Thyroid gland (tissue), 4 donors: ENCODE measurements around the gene SPATS2L. TPM values are rescaled to one million over a fixed set of nuclear protein-coding genes. Genes with fewer than 3 reads are reported as not detected.

ENCODE experiments used
- DNase-seq, 2 donors: peaks; one replicate each; pipeline ENCODE4 v3.0.0-alpha.2; 2019
- H3K27ac ChIP-seq, 3 donors: fragments of 200-600 bp; sonication (generic); 1 replicate in 2 of 3; 2 replicates in 1 of 3; pipeline ENCODE4 v1.5.1; 2016 to 2019; ENCODE audit warnings: mild to moderate bottlenecking in 1 of 3, moderate library complexity in 1 of 3
- H3K27me3 ChIP-seq: fragments of 200-600 bp; sonication (generic); one replicate; pipeline ENCODE4 v1.5.1; 2019
- H3K36me3 ChIP-seq, 2 donors: fragments of 200-600 bp; sonication (generic); one replicate each; pipeline ENCODE4 v1.5.1; 2016 to 2019
- H3K4me1 ChIP-seq, 2 donors: fragments of 200-600 bp; sonication (generic); one replicate each; pipeline ENCODE4 v1.5.1; 2017 to 2019
- H3K4me3 ChIP-seq, 3 donors: fragments of 200-600 bp; sonication (generic); replicated peaks in 1 of 3; 1 replicate in 2 of 3; 2 replicates in 1 of 3; pipeline ENCODE4 v1.5.1; 2016; ENCODE audit warnings: mild to moderate bottlenecking in 1 of 3
- H3K9me3 ChIP-seq: fragments of 200-600 bp; sonication (generic); one replicate; pipeline ENCODE4 v1.5.1; 2017
- CTCF ChIP-seq, 6 experiments: fragments of 200-600 bp in 3 of 6; fragments of 450-650 bp in 3 of 6; sonication (generic) in 3 of 6; IDR thresholded peaks; one replicate each; pipeline ENCODE4 v1.5.1; 2016 to 2019; ENCODE audit warnings: antibody characterized with exemption in 6 of 6, mild to moderate bottlenecking in 2 of 6, inconsistent platforms in 1 of 6, moderate library complexity in 1 of 6
- POLR2A ChIP-seq, 2 donors: fragments of 450-650 bp; IDR thresholded peaks; one replicate each; pipeline ENCODE4 v1.6.1; 2017; ENCODE audit warnings: antibody characterized with exemption in 2 of 2, mild to moderate bottlenecking in 2 of 2, moderate library complexity in 1 of 2
- WGBS, 2 donors: methylation state at CpG; one replicate each; pipeline ENCODE4 v1.1.5; 2017; 5-methylcytosine and 5-hydroxymethylcytosine counted together
- intact Hi-C: fragments of 100-400 bp; cut with DNase I; formaldehyde crosslinking; loops from one replicate; pipeline ENCODE4 v1.15.1; 2023
- total RNA-seq, 4 donors: library from RNA; depleted of rRNA; stranded (reverse); fragments of >200 nt; gene quantifications; one replicate each; pipeline ENCODE4 v1.2.3, GENCODE V29; 2016

The SPATS2L gene
- total RNA-seq, 4 donors from 2014 or later = 41.7 to 101 (median 73.3) TPM

GRCh38 chr2:200448455-200448854 is 142.0 kb downstream of the SPATS2L start:
- no peaks in the 10 kb centered on the region for H3K36me3 ChIP-seq
- DNase-seq = no peak
- H3K9me3 ChIP-seq = no peaks in the 10 kb centered on the region
- H3K27me3 ChIP-seq = no peaks in the 10 kb centered on the region
- no peaks in the 10 kb centered on the region for H3K4me1 ChIP-seq
- intact Hi-C loops = no loop called here
- no peak overlapping the region for H3K27ac ChIP-seq
- no peak for TF ChIP-seq CTCF (IDR thresholded peaks at IDR 0.05)
- TF ChIP-seq POLR2A (IDR thresholded peaks at IDR 0.05) = no peak
- H3K4me3 ChIP-seq = no peak overlapping the region

- intact Hi-C loops = no loop called here
- 89 to 90% methylated on average over 4 of the region's 4 CpGs for WGBS, 2 donors
- TF ChIP-seq CTCF (IDR thresholded peaks at IDR 0.05) (no peak), POLR2A (IDR thresholded peaks at IDR 0.05) (no peak)
- no peaks in the 10 kb centered on the region for H3K27me3 ChIP-seq
- no peak overlapping the region for H3K27ac ChIP-seq
- no peaks in the 10 kb centered on the region for H3K4me1 ChIP-seq
- no peak overlapping the region for H3K4me3 ChIP-seq
- no peaks in the 10 kb centered on the region for H3K36me3 ChIP-seq
- no peaks in the 10 kb centered on the region for H3K9me3 ChIP-seq
- no peak for DNase-seq
Measured at GRCh38 chr2:200449149-200449548, 142.7 kb downstream of the SPATS2L start.

- H3K4me1 ChIP-seq = peaks cover 0 to 5% of the 10 kb centered on the region in 2 donors
- intact Hi-C loops = no loop called here
- no peaks in the 10 kb centered on the region for H3K27me3 ChIP-seq
- TF ChIP-seq CTCF (IDR thresholded peaks at IDR 0.05) (no peak), POLR2A (IDR thresholded peaks at IDR 0.05) (no peak)
- 90 to 92% methylated on average over 2 of the region's 2 CpGs for WGBS, 2 donors
- no peak overlapping the region for H3K27ac ChIP-seq
- DNase-seq = no peak
- no peak overlapping the region for H3K4me3 ChIP-seq
- H3K36me3 ChIP-seq = no peaks in the 10 kb centered on the region
- H3K9me3 ChIP-seq = no peaks in the 10 kb centered on the region
Measured at GRCh38 chr2:200450288-200450687, 143.8 kb downstream of the SPATS2L start.

- WGBS, 2 donors = 87 to 88% methylated on average over 2 of the region's 2 CpGs
- no peaks in the 10 kb centered on the region for H3K9me3 ChIP-seq
- no peak overlapping the region for H3K27ac ChIP-seq
- no peaks in the 10 kb centered on the region for H3K36me3 ChIP-seq
- no peaks in the 10 kb centered on the region for H3K27me3 ChIP-seq
- intact Hi-C loops = no loop called here
- H3K4me1 ChIP-seq = peaks cover 0 to 6% of the 10 kb centered on the region in 2 donors
- no peak overlapping the region for H3K4me3 ChIP-seq
- TF ChIP-seq POLR2A (IDR thresholded peaks at IDR 0.05) (no peak), CTCF (IDR thresholded peaks at IDR 0.05) (no peak)
- no peak for DNase-seq
Measured at GRCh38 chr2:200451511-200451910, 145.0 kb downstream of the SPATS2L start.

GRCh38 chr2:200452377-200452776 is 145.9 kb downstream of the SPATS2L start:
- Histone ChIP-seq H3K4me1 (peaks cover 0 to 6% of the 10 kb centered on the region in 2 donors), H3K4me3 (no peak overlapping the region), H3K27me3 (no peaks in the 10 kb centered on the region), H3K27ac (no peak overlapping the region), H3K36me3 (no peaks in the 10 kb centered on the region), H3K9me3 (no peaks in the 10 kb centered on the region)
- 95 to 97% methylated on average over 2 of the region's 2 CpGs for WGBS, 2 donors
- no peak for TF ChIP-seq CTCF (IDR thresholded peaks at IDR 0.05)
- TF ChIP-seq POLR2A (IDR thresholded peaks at IDR 0.05) = no peak
- intact Hi-C loops = no loop called here
- DNase-seq = no peak
